ENCODE results near the gene ATXN7L1. TPM values are rescaled to one million over a fixed set of nuclear protein-coding genes. Genes with fewer than 3 reads are reported as not detected.

The ATXN7L1 gene
- total and polyA plus RNA-seq, 4 donors, result 4.2 to 22.5 (median 8.5) TPM

GRCh38 chr7:105776986-105777910, 99.2 kb downstream of the ATXN7L1 start:
- no peak overlapping the region for H3K9ac ChIP-seq (ENCODE audit: insufficient read depth in 1 of 2, low read length in 2 of 2)
- H3K4me3 ChIP-seq, result no peak overlapping the region
- ATAC-seq (ENCODE audit: insufficient read depth, low FRiP score) (no peak), DNase-seq (peak in 1 of 3 donors; percentile 11)
- no peak overlapping the region for H3K27ac ChIP-seq (ENCODE audit: low read depth in 1 of 2, low read length in 1 of 2)
- H3K36me3 ChIP-seq (ENCODE audit: control insufficient read depth in 4 of 4, insufficient read depth in 4 of 4, low read length in 4 of 4), result no peaks in the 10 kb centered on the region
- H3K9me3 ChIP-seq (ENCODE audit: control insufficient read depth in 4 of 4, insufficient read depth in 3 of 4, low read length in 3 of 4), result peaks cover 0 to 2% (median 0%) of the 10 kb centered on the region in 4 donors
- WGBS, 2 donors, result 81 to 88% methylated on average over 11 of the region's 11 CpGs
- no peaks in the 10 kb centered on the region for H3K27me3 ChIP-seq (ENCODE audit: control insufficient read depth in 3 of 3, insufficient read depth in 3 of 3, low read length in 2 of 3)
- TF ChIP-seq, protein P1, sequence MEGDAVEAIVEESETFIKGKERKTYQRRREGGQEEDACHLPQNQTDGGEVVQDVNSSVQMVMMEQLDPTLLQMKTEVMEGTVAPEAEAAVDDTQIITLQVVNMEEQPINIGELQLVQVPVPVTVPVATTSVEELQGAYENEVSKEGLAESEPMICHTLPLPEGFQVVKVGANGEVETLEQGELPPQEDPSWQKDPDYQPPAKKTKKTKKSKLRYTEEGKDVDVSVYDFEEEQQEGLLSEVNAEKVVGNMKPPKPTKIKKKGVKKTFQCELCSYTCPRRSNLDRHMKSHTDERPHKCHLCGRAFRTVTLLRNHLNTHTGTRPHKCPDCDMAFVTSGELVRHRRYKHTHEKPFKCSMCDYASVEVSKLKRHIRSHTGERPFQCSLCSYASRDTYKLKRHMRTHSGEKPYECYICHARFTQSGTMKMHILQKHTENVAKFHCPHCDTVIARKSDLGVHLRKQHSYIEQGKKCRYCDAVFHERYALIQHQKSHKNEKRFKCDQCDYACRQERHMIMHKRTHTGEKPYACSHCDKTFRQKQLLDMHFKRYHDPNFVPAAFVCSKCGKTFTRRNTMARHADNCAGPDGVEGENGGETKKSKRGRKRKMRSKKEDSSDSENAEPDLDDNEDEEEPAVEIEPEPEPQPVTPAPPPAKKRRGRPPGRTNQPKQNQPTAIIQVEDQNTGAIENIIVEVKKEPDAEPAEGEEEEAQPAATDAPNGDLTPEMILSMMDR (IDR thresholded peaks at IDR 0.05; ENCODE audit: control extremely low read depth, extremely low read depth), result no peak
- peaks cover 0 to 14% (median 0%) of the 10 kb centered on the region in 5 donors for H3K4me1 ChIP-seq (ENCODE audit: control insufficient read depth in 5 of 5, insufficient read depth in 5 of 5, low read length in 5 of 5)

- ATAC-seq (ENCODE audit: insufficient read depth, low FRiP score), result peak; percentile 78
- Histone ChIP-seq H3K36me3 (ENCODE audit: control insufficient read depth in 4 of 4, insufficient read depth in 4 of 4, low read length in 4 of 4) (no peaks in the 10 kb centered on the region), H3K4me1 (ENCODE audit: control insufficient read depth in 5 of 5, insufficient read depth in 5 of 5, low read length in 5 of 5) (peaks cover 0 to 14% (median 0%) of the 10 kb centered on the region in 5 donors), H3K9me3 (ENCODE audit: control insufficient read depth in 4 of 4, insufficient read depth in 3 of 4, low read length in 3 of 4) (peaks cover 0 to 2% (median 0%) of the 10 kb centered on the region in 4 donors), H3K27me3 (ENCODE audit: control insufficient read depth in 3 of 3, insufficient read depth in 3 of 3, low read length in 2 of 3) (no peaks in the 10 kb centered on the region), H3K9ac (ENCODE audit: insufficient read depth in 1 of 2, low read length in 2 of 2) (no peak overlapping the region), H3K27ac (ENCODE audit: low read depth in 1 of 2, low read length in 1 of 2) (no peak overlapping the region), H3K4me3 (no peak overlapping the region)
- TF ChIP-seq, protein P1 (IDR thresholded peaks at IDR 0.05; ENCODE audit: control extremely low read depth, extremely low read depth), result no peak
- 72 to 83% methylated on average over 6 of the region's 6 CpGs for WGBS, 2 donors
- DNase-seq, result no peak
These were observed 100.2 kb downstream of the ATXN7L1 start for GRCh38 chr7:105776068-105776790.

GRCh38 chr7:105775580-105775979, 100.8 kb downstream of the ATXN7L1 start:
- H3K9ac ChIP-seq (ENCODE audit: insufficient read depth in 1 of 2, low read length in 2 of 2), result no peak overlapping the region
- peak overlapping the region in 1 of 2 donors; percentile 3 for H3K27ac ChIP-seq (ENCODE audit: low read depth in 1 of 2, low read length in 1 of 2)
- no peak for ATAC-seq (ENCODE audit: insufficient read depth, low FRiP score)

More at GRCh38 chr7:105775580-105775979, 100.8 kb downstream of the ATXN7L1 start:
- H3K27me3 ChIP-seq (ENCODE audit: control insufficient read depth in 3 of 3, insufficient read depth in 3 of 3, low read length in 2 of 3), result no peaks in the 10 kb centered on the region
- peak in 1 of 3 donors; percentile 22 for DNase-seq
- H3K4me3 ChIP-seq, result no peak overlapping the region
- WGBS, 2 donors, result 90 to 94% methylated on average over 6 of the region's 6 CpGs
- H3K36me3 ChIP-seq (ENCODE audit: control insufficient read depth in 4 of 4, insufficient read depth in 4 of 4, low read length in 4 of 4), result no peaks in the 10 kb centered on the region
- H3K4me1 ChIP-seq (ENCODE audit: control insufficient read depth in 5 of 5, insufficient read depth in 5 of 5, low read length in 5 of 5), result peaks cover 0 to 12% (median 2%) of the 10 kb centered on the region in 5 donors
- TF ChIP-seq, protein P1 (IDR thresholded peaks at IDR 0.05; ENCODE audit: control extremely low read depth, extremely low read depth), result no peak
- peaks cover 0 to 2% (median 0%) of the 10 kb centered on the region in 4 donors for H3K9me3 ChIP-seq (ENCODE audit: control insufficient read depth in 4 of 4, insufficient read depth in 3 of 4, low read length in 3 of 4)

Data from lung (tissue), 12 donors.